Esophagus (tissue), 2 donors: ENCODE data around the gene PVALEF. TPM values are rescaled to one million over a fixed set of nuclear protein-coding genes. Genes with fewer than 3 reads are reported as not detected.

Experiments used
- H3K27ac ChIP-seq, 2 donors: one replicate each; pipeline ENCODE4 v1.5.1; 2013; ENCODE audit warnings: low read depth in 2 of 2, mild to moderate bottlenecking in 2 of 2, inconsistent platforms in 1 of 2, low read length in 1 of 2, moderate library complexity in 1 of 2
- H3K27me3 ChIP-seq, 2 donors: one replicate each; pipeline ENCODE4 v1.6.1; 2013; ENCODE audit warnings: low read length in 2 of 2, control low read depth in 1 of 2, mild to moderate bottlenecking in 1 of 2; ENCODE audit not compliant: insufficient read depth in 2 of 2, control insufficient read depth in 1 of 2
- H3K36me3 ChIP-seq, 2 donors: one replicate each; pipeline ENCODE4 v1.6.1; 2013; ENCODE audit warnings: low read length in 1 of 2; ENCODE audit not compliant: control insufficient read depth in 2 of 2, insufficient read depth in 2 of 2
- H3K4me1 ChIP-seq, 2 donors: one replicate each; pipeline ENCODE4 v1.6.1; 2013; ENCODE audit warnings: low read length in 1 of 2; ENCODE audit not compliant: control insufficient read depth in 2 of 2, insufficient read depth in 2 of 2
- H3K4me3 ChIP-seq, 2 donors: one replicate each; pipeline ENCODE4 v1.5.1; 2013; ENCODE audit warnings: low read length in 2 of 2, mild to moderate bottlenecking in 2 of 2, low read depth in 1 of 2, moderate library complexity in 1 of 2
- H3K9me3 ChIP-seq, 2 donors: one replicate each; pipeline ENCODE4 v1.6.1; 2013; ENCODE audit warnings: mild to moderate bottlenecking in 2 of 2, low read depth in 1 of 2, low read length in 1 of 2, moderate library complexity in 1 of 2; ENCODE audit not compliant: control insufficient read depth in 2 of 2, insufficient read depth in 1 of 2
- WGBS, 2 donors: extraction: QIAGEN DNeasy Blood & Tissue Kit; methylation state at CpG; one replicate each; pipeline ENCODE4 v1.1.7; 2013; 5-methylcytosine and 5-hydroxymethylcytosine counted together
- polyA plus RNA-seq, 2 donors: library from polyadenylated mRNA; stranded (reverse); fragments of 200-250 nt; gene quantifications; one replicate each; pipeline ENCODE4 v1.2.3, GENCODE V29; 2013
- donor health status: healthy with polysubstance abuse.
- donor health status: Bipolar disorder and iron deficiency.

PVALEF gene
- polyA plus RNA-seq: not detected

- Histone ChIP-seq H3K4me3 (peak within 1 kb of the TSS; percentile 33 to 35), H3K4me1 (peaks cover 0 to 7% of the 10 kb centered on the region in 2 donors), H3K9me3 (peaks cover 0 to 4% of the 10 kb centered on the region in 2 donors), H3K36me3 (no peaks in the 10 kb centered on the region), H3K27me3 (peaks cover 0 to 11% of the 10 kb centered on the region in 2 donors), H3K27ac (peak within 1 kb of the TSS; percentile 3 to 13)
- WGBS, 2 donors: 14 to 19% methylated on average over 43 to 46 of the region's 46 CpGs
These were observed at the start of gene PVALEF for GRCh38 chr17:81165246-81166032. TSS of gene PVALEF (plus strand) at chr17:81165507. CDS start at chr17:81181227, 15,720 bp downstream.

GRCh38 chr17:81115749-81116464 is 49.4 kb upstream of the PVALEF start:
- no peak overlapping the region for H3K27ac ChIP-seq
- WGBS, 2 donors: 70 to 75% methylated on average over 17 to 22 of the region's 22 CpGs
- H3K36me3 ChIP-seq: peaks cover 0 to 40% of the 10 kb centered on the region in 2 donors
- H3K9me3 ChIP-seq: peaks cover 0 to 5% of the 10 kb centered on the region in 2 donors
- H3K4me1 ChIP-seq: peaks cover 4 to 16% of the 10 kb centered on the region in 2 donors
- H3K27me3 ChIP-seq: no peaks in the 10 kb centered on the region
- H3K4me3 ChIP-seq: no peak overlapping the region

- Histone ChIP-seq H3K36me3 (peaks cover 0 to 34% of the 10 kb centered on the region in 2 donors), H3K27me3 (no peaks in the 10 kb centered on the region), H3K4me3 (no peak overlapping the region), H3K27ac (no peak overlapping the region), H3K4me1 (peaks cover 4 to 16% of the 10 kb centered on the region in 2 donors), H3K9me3 (peaks cover 0 to 5% of the 10 kb centered on the region in 2 donors)
- WGBS, 2 donors: 82 to 88% methylated on average over 8 of the region's 8 CpGs
These were observed 48.6 kb upstream of the PVALEF start for GRCh38 chr17:81116704-81117103.

GRCh38 chr17:81117672-81118198 is 47.6 kb upstream of the PVALEF start:
- Histone ChIP-seq H3K36me3 (peaks cover 0 to 25% of the 10 kb centered on the region in 2 donors), H3K9me3 (peaks cover 0 to 5% of the 10 kb centered on the region in 2 donors), H3K4me1 (peaks cover 4 to 16% of the 10 kb centered on the region in 2 donors), H3K4me3 (no peak overlapping the region), H3K27me3 (no peaks in the 10 kb centered on the region), H3K27ac (no peak overlapping the region)
- WGBS, 2 donors: 69 to 80% methylated on average over 20 of the region's 20 CpGs

- Histone ChIP-seq H3K27ac (peak overlapping the region in 1 of 2 donors; percentile 15), H3K27me3 (no peaks in the 10 kb centered on the region), H3K9me3 (peaks cover 0 to 5% of the 10 kb centered on the region in 2 donors), H3K4me3 (no peak overlapping the region), H3K36me3 (peaks cover 0 to 20% of the 10 kb centered on the region in 2 donors), H3K4me1 (peaks cover 4 to 16% of the 10 kb centered on the region in 2 donors)
- WGBS, 2 donors: 44 to 57% methylated on average over 22 to 24 of the region's 24 CpGs
These were observed 46.7 kb upstream of the PVALEF start for GRCh38 chr17:81118308-81119221.

GRCh38 chr17:81119223-81120148 is 45.8 kb upstream of the PVALEF start:
- H3K4me3 ChIP-seq: peak overlapping the region; percentile 23 to 43
- H3K9me3 ChIP-seq: peaks cover 0 to 5% of the 10 kb centered on the region in 2 donors
- no peaks in the 10 kb centered on the region for H3K27me3 ChIP-seq
- 19 to 39% methylated on average over 50 to 89 of the region's 89 CpGs for WGBS, 2 donors
- peak overlapping the region in 1 of 2 donors; percentile 50 for H3K27ac ChIP-seq
- peaks cover 0 to 19% of the 10 kb centered on the region in 2 donors for H3K36me3 ChIP-seq
- H3K4me1 ChIP-seq: peaks cover 4 to 18% of the 10 kb centered on the region in 2 donors

- Histone ChIP-seq H3K4me3 (no peak overlapping the region), H3K27me3 (no peaks in the 10 kb centered on the region)
- WGBS, 2 donors: 68 to 81% methylated on average over 33 of the region's 33 CpGs
These were observed 45.2 kb upstream of the PVALEF start for GRCh38 chr17:81120149-81120484.

More at GRCh38 chr17:81120149-81120484, 45.2 kb upstream of the PVALEF start:
- peaks cover 4 to 21% of the 10 kb centered on the region in 2 donors for H3K4me1 ChIP-seq
- H3K9me3 ChIP-seq: peaks cover 0 to 5% of the 10 kb centered on the region in 2 donors
- peaks cover 0 to 14% of the 10 kb centered on the region in 2 donors for H3K36me3 ChIP-seq
- H3K27ac ChIP-seq: peak overlapping the region in 1 of 2 donors; percentile 6
